Fibroblast of skin of back (primary cell): ENCODE measurements around the gene OR2A42.
"Not testable (repeated sequence)": the region's sequence is repeated elsewhere in the genome, so short reads cannot be mapped to it uniquely, and the experiment has no call there.

Experiments
- DNase-seq: peaks from one replicate; pipeline ENCODE4 v3.0.0-alpha.2; 2013

Gene OR2A42

DNA sequence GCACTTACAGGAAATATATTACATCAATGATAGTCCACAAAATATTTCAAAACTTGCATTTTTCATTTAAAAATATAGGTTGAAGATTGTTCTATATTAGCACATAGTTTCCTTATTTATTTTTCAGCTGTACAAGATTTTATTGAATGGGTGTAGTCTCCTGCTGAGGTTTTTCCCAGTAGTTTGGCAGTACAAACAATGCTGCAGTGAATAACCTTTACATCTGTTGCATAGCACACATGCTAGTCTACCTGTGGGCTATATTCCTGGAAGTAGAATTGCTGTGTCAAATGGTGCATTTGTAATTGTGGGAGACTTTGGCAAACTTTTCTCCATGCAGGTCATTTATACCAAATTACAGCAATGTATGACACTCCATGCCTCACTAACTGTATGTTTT lies 18.9 kb downstream of the OR2A42 start:
- not testable (repeated sequence) for DNase-seq

DNA sequence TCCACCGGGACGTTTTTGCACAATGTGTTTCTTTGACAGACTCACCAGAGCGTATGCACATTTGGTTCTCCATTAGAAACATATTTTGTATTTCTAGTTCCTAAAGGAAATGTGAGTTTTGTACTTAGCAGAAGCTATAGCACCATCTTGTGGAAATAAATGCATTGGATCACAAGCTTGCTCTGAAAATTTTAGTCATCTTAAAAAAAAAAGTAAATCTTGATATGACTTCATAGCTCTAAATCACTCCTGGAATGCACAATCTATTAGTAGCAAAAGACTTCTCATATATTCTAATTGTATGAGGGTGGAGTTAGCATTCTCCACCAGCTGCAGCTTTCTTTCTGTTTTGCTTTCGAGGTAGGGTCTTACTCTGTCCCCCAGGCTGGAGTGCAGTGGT lies 20.3 kb downstream of the OR2A42 start:
- DNase-seq, result not testable (repeated sequence)

DNA sequence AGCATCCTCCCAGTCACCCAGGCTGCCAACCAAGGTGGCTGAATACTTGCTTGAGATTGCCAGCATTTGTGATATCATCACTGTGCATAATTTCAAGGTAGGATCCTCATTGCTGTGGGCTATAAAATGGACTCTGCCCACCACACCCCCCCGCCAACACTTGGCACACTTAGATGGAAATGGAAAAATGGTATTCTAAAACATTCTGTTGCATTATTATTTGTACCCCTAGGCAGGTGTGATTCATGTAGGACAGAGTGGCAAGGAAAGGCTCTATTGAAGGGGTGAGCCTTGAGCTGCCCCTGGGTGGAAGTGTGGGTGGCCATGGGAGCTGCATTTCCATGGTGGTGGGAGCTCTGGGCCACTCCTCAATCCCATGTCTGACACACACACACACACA lies 20.8 kb downstream of the OR2A42 start:
- not testable (repeated sequence) for DNase-seq

DNA sequence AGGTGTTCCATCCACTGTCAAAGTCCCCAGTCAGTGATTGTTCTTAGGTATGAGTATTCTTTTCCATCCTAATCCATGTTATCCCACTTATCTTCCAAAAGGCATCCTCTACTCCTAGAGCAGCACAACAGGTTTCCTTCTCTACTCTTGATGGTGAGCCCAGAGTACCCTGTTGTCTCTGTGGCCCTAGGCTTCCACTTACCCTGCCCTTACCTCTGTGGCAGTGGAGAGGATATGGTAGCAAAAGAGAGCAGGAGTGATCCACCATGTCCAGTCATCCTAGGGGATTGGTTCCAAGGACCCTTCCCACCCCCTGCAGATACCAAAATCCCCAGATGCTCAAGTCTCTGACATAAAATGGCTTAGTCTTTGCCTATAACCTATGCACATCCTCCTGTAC lies 22.2 kb downstream of the OR2A42 start:
- DNase-seq, result not testable (repeated sequence)

DNA sequence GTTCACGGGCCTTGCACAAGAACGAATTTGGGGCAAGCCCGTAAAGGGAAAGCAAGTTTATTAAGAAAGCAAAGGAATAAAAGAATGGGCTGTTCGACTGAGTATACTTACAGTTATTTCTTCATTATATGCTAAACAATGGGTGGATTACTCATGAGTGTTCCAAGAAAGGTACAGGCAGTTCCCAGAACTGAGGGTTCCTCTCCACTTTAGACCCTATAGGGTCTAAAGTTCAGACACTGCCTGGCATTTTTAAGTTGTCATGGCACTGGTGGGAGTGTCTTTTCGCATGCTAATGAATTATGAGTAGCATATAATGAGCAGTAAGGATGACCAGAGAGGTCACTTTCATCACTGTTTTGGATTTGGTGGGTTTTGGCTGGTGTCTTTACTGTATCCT lies 34.1 kb downstream of the OR2A42 start:
- not testable (repeated sequence) for DNase-seq

DNA sequence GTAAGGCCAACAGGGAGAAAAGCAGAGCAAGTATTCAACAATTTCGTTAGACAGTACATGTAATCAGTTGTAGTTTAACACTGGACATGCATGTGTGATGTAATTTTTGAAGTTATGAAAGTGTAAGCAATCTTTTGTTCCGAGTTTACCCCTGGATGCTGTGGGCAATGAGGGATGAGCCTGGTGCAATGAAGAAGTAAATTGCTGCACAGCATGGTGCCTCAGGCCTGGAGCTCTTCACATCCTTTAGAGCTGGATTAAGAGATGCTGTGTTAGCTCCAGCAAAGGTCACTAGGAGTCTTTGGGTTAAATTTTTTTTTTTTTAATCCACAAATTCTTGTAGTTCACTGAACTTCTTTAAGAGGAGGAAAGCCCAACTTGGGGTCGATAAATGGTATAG lies 36.3 kb downstream of the OR2A42 start:
- not testable (repeated sequence) for DNase-seq

DNA sequence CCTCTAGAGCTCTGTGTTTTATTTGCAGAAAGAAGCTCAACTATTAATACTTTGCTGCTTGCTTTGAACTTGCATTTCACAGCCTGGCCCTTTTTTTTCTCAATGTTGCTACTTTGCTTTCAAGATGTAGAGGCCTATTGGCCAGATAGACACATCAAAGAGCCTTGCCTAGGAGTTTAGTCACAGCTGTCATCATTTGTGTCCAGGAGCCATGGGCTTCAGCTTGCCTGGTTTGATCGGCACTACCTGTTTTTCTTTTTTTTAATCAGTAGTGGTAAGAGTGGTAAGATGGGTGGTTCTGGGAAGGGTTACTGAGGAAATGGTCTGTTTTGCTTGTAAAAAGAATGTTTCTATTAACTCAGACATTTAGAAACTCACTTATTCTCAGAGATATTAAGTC lies 37.4 kb downstream of the OR2A42 start:
- not testable (repeated sequence) for DNase-seq

DNA sequence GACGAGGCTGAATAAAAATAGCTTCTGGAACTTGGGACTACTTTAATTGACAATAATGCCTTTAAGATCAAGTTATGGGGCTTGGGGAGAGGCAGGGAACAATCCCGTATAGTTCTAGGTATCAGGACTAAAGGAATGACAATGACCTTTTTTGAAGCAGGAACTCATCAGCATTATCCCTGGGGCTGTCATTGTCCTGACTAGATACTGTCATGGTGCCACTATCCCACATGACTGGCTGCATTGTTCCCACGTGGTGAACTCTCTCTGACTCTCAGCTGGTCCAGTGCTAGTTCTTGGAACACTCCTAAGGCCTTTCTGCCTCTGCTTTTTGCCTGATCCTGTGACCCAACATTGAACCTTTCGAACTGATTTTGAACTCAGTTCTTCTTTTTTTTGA lies 40.5 kb downstream of the OR2A42 start:
- not testable (repeated sequence) for DNase-seq

DNA sequence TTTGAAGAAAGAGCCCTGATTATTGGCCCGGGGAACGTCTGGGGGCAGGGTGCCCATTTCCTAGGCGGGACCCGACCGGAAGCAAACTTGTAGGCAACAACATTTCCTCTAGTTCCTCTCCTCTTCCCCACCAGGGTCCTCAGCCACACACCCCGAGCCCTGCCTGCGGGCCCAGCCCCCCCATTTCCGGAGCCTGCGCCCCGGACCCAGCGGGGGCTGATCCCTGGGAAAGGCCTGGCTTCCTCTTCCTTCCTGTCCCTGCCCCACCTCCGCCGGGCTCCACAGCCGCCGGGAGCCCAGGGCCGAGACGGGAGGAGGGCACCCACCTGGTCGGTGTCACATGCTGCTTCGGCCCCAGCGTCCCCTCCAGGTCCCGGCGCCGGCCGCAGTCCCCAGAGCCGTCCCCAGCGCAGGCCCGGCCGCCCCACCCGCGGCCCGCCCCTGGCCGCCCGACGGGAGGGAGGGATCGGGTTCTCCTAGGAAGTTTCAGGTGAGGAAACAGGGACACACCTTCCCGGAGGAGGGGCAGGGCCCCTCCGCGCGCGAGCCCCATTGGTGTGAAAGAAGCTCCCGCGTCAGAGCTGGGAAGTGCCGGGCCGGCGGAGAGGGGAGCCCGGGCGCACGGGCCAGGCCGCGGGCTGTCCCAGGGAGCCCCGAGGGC lies 44.1 kb downstream of the OR2A42 start, which contains the start of gene ARHGEF35:
TSS of gene ARHGEF35 (minus strand) at position 622 of the 661 bp plus-strand sequence. CDS start 7,450 bp downstream, outside the sequence.
- DNase-seq, result not testable (repeated sequence)

DNA sequence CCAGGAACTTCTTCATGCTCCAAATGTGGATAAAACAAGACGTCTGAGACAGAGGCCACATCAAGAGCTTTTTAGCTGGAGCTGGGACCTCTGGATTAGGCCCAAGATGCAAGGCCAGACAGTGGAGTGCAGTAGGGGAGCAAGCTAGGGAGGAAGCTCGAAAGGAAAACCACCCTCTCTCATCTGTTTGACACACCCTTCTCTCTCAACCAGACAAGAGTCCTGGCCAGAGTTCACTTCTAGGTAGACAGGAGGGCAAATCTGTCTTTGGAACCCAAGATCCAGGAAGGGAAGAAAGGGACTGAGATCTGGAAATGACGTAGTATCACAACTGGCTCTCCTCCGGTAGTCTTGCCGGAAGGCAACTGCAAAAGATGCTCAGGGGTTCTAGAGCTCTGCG lies 45.0 kb downstream of the OR2A42 start:
- not testable (repeated sequence) for DNase-seq

DNA sequence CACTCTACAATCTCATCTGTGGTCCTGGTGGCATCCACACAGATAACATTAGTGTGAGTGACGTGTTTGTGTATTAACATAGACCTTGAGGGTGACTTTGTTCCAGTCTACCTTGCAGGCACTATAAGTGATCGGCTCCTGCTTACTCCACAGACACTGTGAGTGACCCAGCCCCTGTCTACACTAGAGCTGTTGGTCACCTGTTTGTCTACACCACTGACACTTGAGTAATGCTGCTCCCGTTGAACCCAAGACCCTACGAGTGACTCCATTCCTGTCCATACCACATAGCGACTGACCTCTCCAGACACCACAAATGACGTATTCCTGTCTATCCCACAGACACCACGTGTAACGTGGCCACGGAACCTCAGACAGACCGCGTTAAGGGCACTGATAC lies 45.6 kb downstream of the OR2A42 start:
- not testable (repeated sequence) for DNase-seq

DNA sequence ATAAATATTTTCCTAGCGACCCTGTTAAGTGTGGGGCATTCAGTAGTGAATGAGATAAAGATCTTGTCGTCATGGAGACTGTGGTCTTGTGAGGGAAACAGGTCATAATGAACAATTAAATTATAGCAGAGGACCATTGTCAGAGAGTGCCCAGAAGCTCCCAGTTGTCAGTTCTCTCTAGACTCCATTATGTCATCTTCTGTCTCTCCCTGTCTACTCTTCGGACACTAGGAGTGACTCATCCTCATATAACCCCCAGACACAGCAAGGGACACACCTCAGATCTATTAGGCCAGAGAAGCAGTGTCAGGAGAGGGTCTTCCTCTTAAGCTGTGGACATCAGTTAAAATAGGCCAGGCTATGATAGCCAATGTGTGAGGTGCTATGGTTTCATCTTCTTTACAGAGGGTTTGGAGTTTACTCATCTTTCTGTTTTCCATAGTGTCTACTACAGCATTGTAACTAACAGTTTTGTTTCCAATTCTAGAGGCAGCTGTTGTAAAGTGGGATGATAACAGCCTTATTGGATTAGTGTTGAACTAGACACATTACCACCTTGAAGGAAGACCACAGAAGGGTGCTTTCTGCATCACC lies 50.7 kb downstream of the OR2A42 start:
- not testable (repeated sequence) for DNase-seq

DNA sequence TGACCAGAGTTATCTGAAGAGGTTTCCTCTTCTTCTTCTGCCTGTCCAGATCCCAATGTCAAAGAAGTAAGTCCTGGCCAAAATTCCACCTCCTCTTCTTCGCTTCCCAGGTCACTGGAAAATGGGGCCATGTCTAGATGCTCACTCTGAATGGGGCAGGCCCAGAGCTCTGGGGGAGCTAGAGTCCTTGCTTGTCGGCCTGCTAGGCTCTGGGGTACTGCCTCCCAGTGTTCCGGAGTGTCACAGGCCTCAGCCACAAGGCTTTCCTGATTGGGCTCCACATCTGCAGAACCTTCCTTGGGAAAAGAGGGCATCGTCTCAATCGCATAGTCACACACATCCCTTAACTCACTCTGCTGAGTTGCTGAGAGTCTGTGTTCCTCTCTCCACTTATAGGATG lies 51.6 kb downstream of the OR2A42 start:
- DNase-seq, result not testable (repeated sequence)

DNA sequence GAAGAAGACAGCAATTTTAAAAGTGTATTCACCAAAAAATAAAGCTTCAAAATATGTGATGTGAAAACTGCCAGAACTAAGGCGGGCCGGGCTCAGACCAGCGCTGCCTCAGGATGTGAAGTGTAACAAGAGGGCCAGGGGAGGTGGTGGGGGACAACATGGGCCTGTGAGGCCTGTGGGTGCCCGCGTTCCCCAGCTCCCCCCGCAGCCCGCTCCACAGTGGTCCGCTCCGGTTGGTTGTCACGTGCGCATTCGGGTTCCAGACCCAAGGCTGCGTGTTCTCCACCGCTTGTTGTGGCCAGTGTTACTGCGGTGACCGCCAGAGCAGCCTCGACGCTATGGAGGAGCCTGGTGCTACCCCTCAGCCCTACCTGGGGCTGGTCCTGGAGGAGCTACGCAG lies 56.2 kb downstream of the OR2A42 start, which contains the start of gene CTAGE4:
TSS of gene CTAGE4 (plus strand) at position 301 of the 400 bp plus-strand sequence. CDS start at position 339, 38 bp downstream.
- DNase-seq, result not testable (repeated sequence)

DNA sequence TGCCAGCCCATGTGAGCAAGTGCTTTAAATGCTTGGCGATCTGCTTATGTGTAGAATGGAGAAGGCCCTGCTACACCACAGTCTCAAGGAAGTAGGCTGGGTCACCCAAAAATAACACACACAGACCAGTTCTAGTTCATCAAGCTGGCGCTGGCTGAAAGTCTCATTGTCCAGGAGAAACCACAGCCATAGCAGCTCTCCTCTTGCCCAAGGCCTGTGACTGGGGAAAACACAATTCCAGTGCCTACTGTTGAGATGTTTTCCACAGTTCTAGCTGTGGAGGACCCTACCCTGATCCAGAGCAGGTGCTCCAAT lies 60.3 kb downstream of the OR2A42 start:
- not testable (repeated sequence) for DNase-seq

DNA sequence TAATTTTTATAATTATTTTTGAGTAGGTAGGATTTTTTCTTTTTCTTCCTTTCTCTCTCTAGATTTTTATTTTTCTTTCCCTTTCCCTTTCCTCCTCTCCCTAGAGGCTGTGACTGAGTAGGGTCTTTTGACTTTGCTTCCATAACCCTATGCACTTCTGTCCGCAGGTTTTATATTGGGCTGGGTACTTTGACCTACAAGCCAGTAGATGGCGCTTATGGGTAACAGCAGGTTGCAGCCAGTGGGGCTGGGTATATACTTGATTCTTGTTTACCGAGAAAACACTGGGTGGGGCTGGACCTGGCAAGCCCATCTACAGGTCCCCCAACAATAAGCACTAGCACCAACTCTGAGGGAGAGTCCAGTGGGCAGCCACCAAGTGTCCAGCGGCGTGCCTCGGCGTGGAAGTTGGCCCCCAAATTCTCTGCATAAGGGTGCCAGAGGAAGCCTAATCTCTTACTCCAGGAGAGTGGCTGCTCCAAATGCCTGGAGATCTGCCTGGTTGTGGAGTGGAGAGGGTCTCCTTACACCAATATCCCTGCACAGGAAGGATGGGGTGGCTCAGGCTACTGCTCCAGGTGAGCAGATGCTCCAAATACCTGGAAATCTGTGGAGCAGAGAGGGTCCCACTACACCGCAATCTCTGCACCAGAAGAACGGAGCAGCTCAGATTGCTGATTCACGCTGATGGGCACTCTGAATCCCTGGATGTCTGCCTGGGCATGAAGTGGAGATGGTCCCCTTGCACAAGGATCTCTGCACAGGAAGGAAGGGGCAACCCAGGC lies 60.8 kb downstream of the OR2A42 start:
- peak; percentile 2 for DNase-seq
